H1 (cell line): Measurements from ENCODE around the gene ALK. TPM values are rescaled to one million over a fixed set of nuclear protein-coding genes. Genes with fewer than 3 reads are reported as not detected.

Source experiments
- CTCF ChIA-PET: fragments of 300-600 bp; sonication (Branson Sonifier 250); formaldehyde crosslinking; loops from one replicate; lab custom pipeline; 2021; ENCODE audit not compliant: partially characterized antibody; lab: Charles Lee
- POLR2A ChIA-PET: fragments of 300-600 bp; sonication (Branson Sonifier 250); formaldehyde crosslinking; loops from one replicate; lab custom pipeline; 2021; ENCODE audit warnings: inconsistent platforms; ENCODE audit not compliant: partially characterized antibody; lab: Charles Lee
- DNase-seq, 2 experiments: peaks; one replicate each; pipeline versions ENCODE4 v3.0.0 to v3.0.0-alpha.2; 2010 to 2022; ENCODE audit warnings: low spot score in 2 of 2, low read depth in 1 of 2, mixed read lengths in 1 of 2
- FAIRE-seq: peaks from 2 replicates; lab custom pipeline; 2011; peaks lifted over from hg19 to GRCh38; lab: Jason Lieb, UNC
- H2AFZ ChIP-seq: 2 replicates; pipeline ENCODE4 v1.8.1; 2012; ENCODE audit warnings: low read length, inconsistent platforms
- H2AK5ac ChIP-seq: 2 replicates; pipeline ENCODE4 v1.6.1; 2013; ENCODE audit warnings: low read depth, low read length
- H2BK120ac ChIP-seq: replicated peaks from 2 replicates; pipeline ENCODE3; 2013; ENCODE audit warnings: low read depth, low read length, inconsistent platforms
- H2BK12ac ChIP-seq: 2 replicates; pipeline ENCODE4 v1.6.1; 2013; ENCODE audit warnings: low read depth, low read length
- H2BK15ac ChIP-seq: 2 replicates; pipeline ENCODE4 v1.6.1; 2013; ENCODE audit warnings: low read length
- H2BK20ac ChIP-seq: 2 replicates; pipeline ENCODE4 v1.6.1; 2013; ENCODE audit warnings: low read length
- H2BK5ac ChIP-seq: 2 replicates; pipeline ENCODE4 v1.6.1; 2013; ENCODE audit warnings: low read depth, low read length
- H3K14ac ChIP-seq: 2 replicates; pipeline ENCODE4 v1.6.1; 2013; ENCODE audit warnings: inconsistent platforms; ENCODE audit not compliant: insufficient read length
- H3K18ac ChIP-seq: 2 replicates; pipeline ENCODE4 v1.6.1; 2013; ENCODE audit warnings: low read length; ENCODE audit errors: extremely low read depth
- H3K23ac ChIP-seq: 2 replicates; pipeline ENCODE4 v1.6.1; 2013; ENCODE audit warnings: inconsistent platforms; ENCODE audit not compliant: insufficient read length
- H3K23me2 ChIP-seq: 2 replicates; pipeline ENCODE4 v1.6.1; 2013; ENCODE audit warnings: low read depth, low read length
- H3K27ac ChIP-seq: 2 replicates; pipeline ENCODE4 v1.6.1; 2011; ENCODE audit warnings: low read depth, low read length, inconsistent platforms
- H3K27me3 ChIP-seq, 4 experiments: replicated peaks in 1 of 4; 1 replicate in 1 of 4; 2 replicates in 3 of 4; pipeline versions ENCODE4 v1.6.1 to v1.8.1; 2011 to 2013; ENCODE audit warnings: low read length in 3 of 4, mild to moderate bottlenecking in 3 of 4, inconsistent platforms in 2 of 4, mixed read lengths in 2 of 4, moderate library complexity in 1 of 4; ENCODE audit not compliant: control insufficient read depth in 3 of 4, insufficient read depth in 3 of 4; ENCODE audit errors: extremely low read depth in 1 of 4
- H3K36me3 ChIP-seq, 4 experiments: 2 replicates each; pipeline versions ENCODE4 v1.6.1 to v1.8.1; 2011 to 2013; ENCODE audit warnings: mild to moderate bottlenecking in 4 of 4, low read length in 3 of 4, moderate library complexity in 2 of 4, control low read depth in 1 of 4, inconsistent platforms in 1 of 4; ENCODE audit not compliant: insufficient read depth in 4 of 4, control insufficient read depth in 2 of 4
- H3K4ac ChIP-seq: replicated peaks from 2 replicates; pipeline ENCODE3; 2013; ENCODE audit warnings: low read length, low read depth, mixed read lengths, inconsistent platforms; ENCODE audit not compliant: insufficient read length
- H3K4me1 ChIP-seq, 4 experiments: replicated peaks in 1 of 4; 1 replicate in 1 of 4; 2 replicates in 3 of 4; pipeline versions ENCODE4 v1.6.1 to v1.8.1; 2011 to 2013; ENCODE audit warnings: low read length in 3 of 4, inconsistent platforms in 2 of 4, mixed read lengths in 1 of 4; ENCODE audit not compliant: insufficient read depth in 4 of 4, control insufficient read depth in 3 of 4
- H3K4me2 ChIP-seq, 2 experiments: 2 replicates each; pipeline versions ENCODE4 v1.6.1 to v1.8.1; 2011 to 2013; ENCODE audit warnings: low read depth in 2 of 2, low read length in 2 of 2, control low read depth in 1 of 2, inconsistent platforms in 1 of 2, mild to moderate bottlenecking in 1 of 2; ENCODE audit not compliant: insufficient read depth in 1 of 2
- H3K4me3 ChIP-seq, 4 experiments: fragments of 200-600, 300-600 bp in 1 of 4; sonication (generic), shearing (Covaris generic), sonication (Bioruptor Twin) in 1 of 4; 2 replicates each; pipeline versions ENCODE4 v1.5.1 to v1.8.1; 2011 to 2016; ENCODE audit warnings: low read length in 4 of 4, low read depth in 3 of 4, control low read depth in 2 of 4, inconsistent platforms in 2 of 4, mild to moderate bottlenecking in 2 of 4, mixed read lengths in 1 of 4, moderate library complexity in 1 of 4; ENCODE audit not compliant: insufficient read depth in 2 of 4; ENCODE audit errors: extremely low read depth in 1 of 4
- H3K56ac ChIP-seq: replicated peaks from 2 replicates; pipeline ENCODE3; 2013; ENCODE audit warnings: low read depth, mild to moderate bottlenecking, mixed read lengths, low read length, inconsistent platforms; ENCODE audit not compliant: insufficient read length
- H3K79me1 ChIP-seq: 2 replicates; pipeline ENCODE4 v1.6.1; 2013; ENCODE audit warnings: low read depth, low read length, control low read depth
- H3K79me2 ChIP-seq, 2 experiments: 2 replicates each; pipeline versions ENCODE4 v1.6.1 to v1.8.1; 2012 to 2013; ENCODE audit warnings: low read length in 2 of 2, mild to moderate bottlenecking in 2 of 2, inconsistent platforms in 1 of 2; ENCODE audit not compliant: insufficient read depth in 2 of 2, control insufficient read depth in 1 of 2
- H3K9ac ChIP-seq, 4 experiments: replicated peaks in 1 of 4; 1 replicate in 1 of 4; 2 replicates in 3 of 4; pipeline versions ENCODE4 v1.6.1 to v1.8.1; 2011 to 2013; ENCODE audit warnings: low read depth in 3 of 4, low read length in 3 of 4, control low read depth in 2 of 4, mild to moderate bottlenecking in 2 of 4, moderate library complexity in 2 of 4, inconsistent platforms in 1 of 4; ENCODE audit errors: extremely low read depth in 1 of 4
- H3K9me3 ChIP-seq, 2 experiments: 2 replicates each; pipeline versions ENCODE4 v1.6.1 to v1.8.1; 2012 to 2013; ENCODE audit warnings: mild to moderate bottlenecking in 2 of 2, moderate library complexity in 2 of 2, control low read depth in 1 of 2, inconsistent platforms in 1 of 2, low read depth in 1 of 2, low read length in 1 of 2, mixed read lengths in 1 of 2; ENCODE audit not compliant: insufficient read depth in 2 of 2
- H4K20me1 ChIP-seq, 2 experiments: replicated peaks in 1 of 2; 2 replicates each; pipeline versions ENCODE3 to v1.8.1; 2011 to 2013; ENCODE audit warnings: inconsistent platforms in 2 of 2, low read length in 2 of 2, mild to moderate bottlenecking in 1 of 2; ENCODE audit not compliant: insufficient read depth in 2 of 2, control insufficient read depth in 1 of 2
- H4K5ac ChIP-seq: 2 replicates; pipeline ENCODE4 v1.6.1; 2013; ENCODE audit warnings: low read length, low read depth, mixed read lengths, inconsistent platforms; ENCODE audit not compliant: insufficient read length
- H4K8ac ChIP-seq: 2 replicates; pipeline ENCODE4 v1.8.0; 2013; ENCODE audit warnings: mild to moderate bottlenecking, moderate library complexity, low read length, inconsistent platforms; ENCODE audit not compliant: insufficient read depth; ENCODE audit errors: extremely low read depth
- H4K91ac ChIP-seq: replicated peaks from 2 replicates; pipeline ENCODE3; 2013; ENCODE audit warnings: low read length, mixed read lengths, inconsistent platforms; ENCODE audit not compliant: insufficient read length
- BACH1 ChIP-seq: IDR thresholded peaks from 2 replicates; pipeline ENCODE4 v1.6.1; 2012; ENCODE audit warnings: low read length, improper control_type of control experiment
- BRCA1 ChIP-seq: IDR thresholded peaks from 2 replicates; pipeline ENCODE4 v1.6.1; 2012; ENCODE audit warnings: low read depth, low read length, improper control_type of control experiment
- CBX5 ChIP-seq: fragments of 300-800, 300-1000 bp; sonication (generic); IDR thresholded peaks from 2 replicates; pipeline ENCODE4 v1.7.1; 2016; ENCODE audit warnings: antibody characterized with exemption, low read length, low read depth
- CHD2 ChIP-seq: IDR thresholded peaks from 2 replicates; pipeline ENCODE4 v1.6.1; 2012; ENCODE audit warnings: low read length, improper control_type of control experiment
- E2F6 ChIP-seq: IDR thresholded peaks from 2 replicates; pipeline ENCODE4 v1.6.1; 2012; ENCODE audit warnings: inconsistent platforms
- GABPA ChIP-seq: IDR thresholded peaks from 2 replicates; pipeline ENCODE4 v1.6.1; 2011; ENCODE audit warnings: mild to moderate bottlenecking, low read length, moderate library complexity, borderline replicate concordance; ENCODE audit not compliant: insufficient read depth
- HDAC2 ChIP-seq, 2 experiments: fragments of 300-600 bp in 1 of 2; sonication (generic) in 1 of 2; IDR thresholded peaks; 2 replicates each; pipeline ENCODE4 v1.6.1; 2011 to 2012; ENCODE audit warnings: low read depth in 2 of 2, low read length in 2 of 2, mild to moderate bottlenecking in 2 of 2, moderate library complexity in 2 of 2, borderline replicate concordance in 1 of 2, inconsistent platforms in 1 of 2
- PHF8 ChIP-seq: fragments of 200-600 bp; sonication (generic); conservative IDR thresholded peaks from 2 replicates; pipeline ENCODE4 v1.7.1; 2012; ENCODE audit warnings: low read depth, mild to moderate bottlenecking, inconsistent platforms, low read length, moderate library complexity
- RBBP5 ChIP-seq: IDR thresholded peaks from 2 replicates; pipeline ENCODE4 v1.7.1; 2012; ENCODE audit warnings: low read depth, mild to moderate bottlenecking, inconsistent platforms, low read length, moderate library complexity, borderline replicate concordance
- RNF2 ChIP-seq: fragments of 200-900, 300-1000 bp; sonication (generic); IDR thresholded peaks from 2 replicates; pipeline ENCODE4 v1.7.1; 2016; ENCODE audit warnings: borderline replicate concordance, low read depth, mild to moderate bottlenecking, antibody characterized with exemption, low read length; ENCODE audit not compliant: poor library complexity, severe bottlenecking; ENCODE audit errors: missing control alignments
- SIX5 ChIP-seq: IDR thresholded peaks from 2 replicates; pipeline ENCODE4 v1.6.1; 2011; ENCODE audit warnings: mild to moderate bottlenecking, low read depth, low read length
- TBP ChIP-seq: IDR thresholded peaks from 2 replicates; pipeline ENCODE4 v1.6.1; 2011; ENCODE audit warnings: low read depth, low read length, improper control_type of control experiment
- WGBS, 2 experiments: shearing (Covaris generic) in 1 of 2; methylation state at CpG; one replicate each; pipeline versions ENCODE4 v1.1.6 to v1.1.7; 2013 to 2015; ENCODE audit warnings: low lambda C conversion rate in 2 of 2, mixed read lengths in 2 of 2, inconsistent platforms in 1 of 2, low coverage in 1 of 2, missing lambda C conversion rate in 1 of 2; ENCODE audit not compliant: insufficient replicate concordance in 2 of 2, insufficient coverage in 1 of 2, insufficient read length in 1 of 2; ENCODE audit errors: extremely low coverage in 1 of 2, missing lambda C conversion rate in 1 of 2; 5-methylcytosine and 5-hydroxymethylcytosine counted together
- polyA plus RNA-seq, 7 experiments: library from polyadenylated mRNA; depleted of rRNA in 3 of 7; stranded (reverse) in 5 of 7; unstranded in 2 of 7; fragments of >200 nt in 5 of 7; fragments of 200-250 nt in 2 of 7; gene quantifications; 1 replicate in 5 of 7; 2 replicates in 1 of 7; 4 replicates in 1 of 7; pipeline versions ENCODE4 v1.2.1 to v1.2.3, GENCODE V29; 2011 to 2013; ENCODE audit warnings: missing spikeins in 2 of 7, mixed read lengths in 2 of 7
- total RNA-seq: library from RNA; stranded (reverse); fragmentation: NEBNext Ultra II Directional; extraction: Animal tissue kit (Norgen Biotek cat#: 25700); gene quantifications from 2 replicates; pipeline ENCODE4 v1.2.1, GENCODE V29; 2021

Gene ALK
- total and polyA plus RNA-seq, 2 of the 8 experiments (the other 6 are each of a cell fraction or from before 2014, with no cell fraction given): 0.02 to 0.09 TPM

- Histone ChIP-seq H2BK12ac (no peak overlapping the region), H2BK15ac (no peak overlapping the region), H3K79me2 (no peaks in the 10 kb centered on the region), H2BK5ac (no peak overlapping the region), H3K79me1 (no peaks in the 10 kb centered on the region), H4K8ac (no peak overlapping the region), H3K27me3 (no peaks in the 10 kb centered on the region), H3K36me3 (no peaks in the 10 kb centered on the region), H3K14ac (no peak overlapping the region), H3K23me2 (no peaks in the 10 kb centered on the region), H4K91ac (no peak overlapping the region), H2AK5ac (no peak overlapping the region), H2BK20ac (no peak overlapping the region), H4K20me1 (no peaks in the 10 kb centered on the region), H3K23ac (no peak overlapping the region), H3K27ac (no peak overlapping the region), H3K4me2 (no peak overlapping the region), H3K4me3 (no peak overlapping the region), H3K18ac (no peak overlapping the region), H3K56ac (no peak overlapping the region), H3K9ac (no peak overlapping the region), H2AFZ (no peak overlapping the region), H3K4ac (no peak overlapping the region), H3K4me1 (no peaks in the 10 kb centered on the region), H3K9me3 (no peaks in the 10 kb centered on the region), H4K5ac (no peak overlapping the region), H2BK120ac (no peak overlapping the region)
- CTCF ChIA-PET: interaction anchor here (1.1 to 5.8 kb wide), 2 partner anchors 9 to 16 kb away, joined by 3 to 29 read pairs; no protein-coding TSS in a partner anchor
- POLR2A ChIA-PET: no interaction called here
- WGBS, 2 experiments: 88% methylated on average over 10 of the region's 11 CpGs; no CpG with 5 or more reads in 1 of the 2 experiments
- DNase-seq (no peak), FAIRE-seq (no peak)
- TF ChIP-seq SIX5 (no peak), RNF2 (no peak), GABPA (no peak), CBX5 (no peak), CHD2 (no peak), HDAC2 (IDR thresholded peaks at IDR 0.05; ENCODE audit: borderline replicate concordance in 1 of 2, low read depth in 2 of 2, low read length in 2 of 2) (no peak), PHF8 (no peak), E2F6 (no peak), BACH1 (no peak), TBP (no peak), BRCA1 (no peak), RBBP5 (no peak)
These were observed 698.8 kb downstream of the ALK start for GRCh38 chr2:29222381-29223179.
